ENCODE data around the gene ASXL1.
A peak's percentile ranks its signal among the peaks of the same experiment; 100 is the strongest.

- TF ChIP-seq CTCF (IDR thresholded peaks at IDR 0.05), result no peak
- TF ChIP-seq POLR2AphosphoS5 (IDR thresholded peaks at IDR 0.05), result peak in 1 of 2 donors; percentile 30
- peak in 1 of 4 donors; percentile 20 for TF ChIP-seq EP300 (IDR thresholded peaks at IDR 0.05)
Observed at GRCh38 chr20:32325706-32326503, 32.2 kb upstream of the ASXL1 start.
